WI38 (cell line): ENCODE results near the gene NT5C3B.

ENCODE experiments used
- H3K4me3 ChIP-seq: 2 replicates; pipeline ENCODE4 v1.5.1; 2011; ENCODE audit warnings: low read depth, mild to moderate bottlenecking, control low read depth, low read length
- CTCF ChIP-seq: IDR thresholded peaks from 2 replicates; pipeline ENCODE4 v1.5.1; 2012; ENCODE audit warnings: low read depth, mild to moderate bottlenecking, control low read depth, low read length

Gene NT5C3B

GRCh38 chr17:41785091-41785858, 50.8 kb downstream of the NT5C3B start:
- H3K4me3 ChIP-seq, result peak overlapping the region; percentile 61
- TF ChIP-seq CTCF, result no peak

GRCh38 chr17:41784207-41784744, 51.8 kb downstream of the NT5C3B start:
- no peak overlapping the region for H3K4me3 ChIP-seq
- TF ChIP-seq CTCF, result no peak

DNA sequence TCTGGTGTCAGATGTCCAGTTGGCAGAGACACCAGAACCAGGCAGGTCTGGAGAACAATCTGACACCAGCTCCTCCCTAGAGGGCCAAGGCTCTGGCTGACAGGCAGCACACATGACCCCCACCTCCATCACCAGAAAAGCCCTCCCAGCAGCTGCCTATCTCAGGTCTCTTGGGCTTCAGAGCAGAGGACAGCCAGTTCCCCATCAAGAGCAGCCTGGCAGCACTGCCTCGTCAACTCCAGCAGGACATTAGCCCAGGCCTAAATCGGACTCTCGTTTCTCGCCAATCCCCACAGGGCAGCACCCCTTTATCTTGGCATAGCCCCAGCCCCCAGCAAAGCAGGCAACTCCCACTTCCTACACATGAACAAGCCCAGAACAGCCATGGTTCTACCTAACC, 53.9 kb downstream of the NT5C3B start:
- no peak overlapping the region for H3K4me3 ChIP-seq

DNA sequence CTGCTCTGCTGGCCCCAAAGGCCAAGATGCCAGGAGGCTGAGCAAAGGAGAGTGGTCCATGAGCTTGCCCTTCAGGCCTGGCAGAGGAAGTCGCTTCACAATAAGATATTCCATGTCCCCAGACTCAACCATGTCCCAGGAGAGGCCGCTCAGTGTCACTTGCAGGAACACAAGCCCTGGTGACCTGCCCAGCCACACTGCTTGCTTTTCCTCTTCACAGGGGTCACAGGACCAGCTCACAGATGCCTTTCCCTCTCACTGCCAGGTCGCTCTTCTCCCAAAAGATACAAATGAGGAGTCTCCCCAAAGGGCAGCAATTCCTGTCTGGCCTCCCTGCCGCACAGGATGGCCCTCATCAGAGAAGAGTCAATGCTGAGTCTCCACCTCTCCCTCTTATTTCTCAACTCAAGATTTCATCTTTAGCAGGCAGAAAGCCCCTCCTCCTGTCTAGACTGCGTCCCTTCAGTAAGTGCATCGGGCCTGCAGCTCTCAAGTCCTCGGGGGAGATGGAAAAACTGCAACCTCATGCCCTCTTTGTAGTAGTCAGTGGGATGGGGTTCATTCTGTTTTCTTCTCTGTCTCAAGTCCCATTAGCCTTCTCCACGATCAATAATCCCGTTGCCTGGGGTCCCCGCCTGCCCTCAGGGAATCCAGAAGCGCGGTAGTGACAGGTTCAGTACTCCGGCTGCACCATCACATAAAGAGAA, 54.5 kb downstream of the NT5C3B start:
- no peak for TF ChIP-seq CTCF
- H3K4me3 ChIP-seq, result no peak overlapping the region

More for the DNA sequence above, 53.9 kb downstream of the NT5C3B start:
- no peak for TF ChIP-seq CTCF

DNA sequence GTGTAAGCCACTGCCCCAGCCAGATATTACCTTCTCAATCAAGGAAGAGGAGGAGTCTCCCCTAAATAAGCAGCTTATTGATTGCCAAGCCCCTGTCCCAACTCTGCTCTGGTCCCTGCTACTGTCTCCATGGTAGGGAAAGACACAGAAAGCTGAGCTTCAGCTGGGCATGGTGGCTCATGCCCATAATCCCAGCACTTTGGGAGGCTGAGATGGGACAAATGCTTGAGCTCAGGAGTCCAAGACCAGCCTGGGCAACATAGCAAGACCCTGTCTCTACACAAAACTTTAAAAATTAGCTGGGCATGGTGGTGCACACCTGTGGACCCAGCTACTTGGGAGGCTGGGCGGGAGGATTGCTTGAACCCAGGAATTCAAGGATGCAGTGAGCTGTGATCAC, 56.1 kb downstream of the NT5C3B start:
- TF ChIP-seq CTCF, result no peak
- H3K4me3 ChIP-seq, result no peak overlapping the region

DNA sequence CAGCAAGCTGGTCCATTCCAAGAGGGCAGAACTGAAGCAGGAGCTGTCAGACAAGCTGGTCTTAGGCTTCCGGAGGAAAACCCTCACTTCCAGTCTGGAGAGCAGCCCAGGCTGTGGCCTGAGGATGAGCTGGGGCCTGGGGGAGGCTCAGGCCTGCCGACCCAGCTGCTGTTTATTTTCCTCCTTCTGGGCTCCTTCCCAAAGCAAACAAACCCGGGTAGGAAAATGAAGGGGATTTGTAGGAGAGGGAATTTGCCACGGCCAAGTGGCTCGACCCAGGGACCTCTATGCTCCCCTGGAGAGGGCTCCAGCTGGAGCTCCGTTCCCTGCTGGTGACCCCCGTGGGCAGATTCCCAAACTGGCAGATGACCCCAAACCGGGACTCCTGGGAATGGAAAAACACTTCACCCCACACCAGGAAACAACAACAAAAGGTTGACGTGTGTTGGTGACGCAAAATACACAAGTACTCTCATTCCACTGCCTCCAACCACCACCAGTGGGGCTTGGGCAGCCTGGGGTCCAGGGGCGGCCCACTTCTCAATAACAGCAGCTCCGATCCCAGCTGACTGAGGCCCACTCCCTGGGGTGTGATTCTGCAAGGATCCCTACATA, 58.4 kb downstream of the NT5C3B start:
- no peak overlapping the region for H3K4me3 ChIP-seq
- no peak for TF ChIP-seq CTCF
